PC-9 (cell line): ENCODE results near the gene FCHSD1. TPM values are rescaled to one million over a fixed set of nuclear protein-coding genes. Genes with fewer than 3 reads are reported as not detected.

Source experiments
- BruUV-seq: library from RNA; stranded (reverse); fragments of 400-500 nt; replicated peaks from 2 replicates; lab custom pipeline; 2021; lab: Mats Ljungman, UMichigan
- CTCF ChIA-PET: fragments of 300-600 bp; sonication (Branson Sonifier 250); formaldehyde crosslinking; loops from one replicate; lab custom pipeline; 2022; ENCODE audit warnings: antibody characterized with exemption; lab: Charles Lee
- POLR2A ChIA-PET: fragments of 300-600 bp; sonication (Branson Sonifier 250); formaldehyde crosslinking; loops from one replicate; lab custom pipeline; 2022; ENCODE audit warnings: antibody characterized with exemption; ENCODE audit not compliant: unreplicated experiment; lab: Charles Lee
- DNase-seq, 2 experiments: peaks; one replicate each; pipeline versions ENCODE4 v3.0.0 to v3.0.0-alpha.2; 2015 to 2022; ENCODE audit warnings: mixed read lengths in 1 of 2
- H2AFZ ChIP-seq: fragments of 200-600 bp; sonication (generic); 2 replicates; pipeline ENCODE4 v1.8.1; 2017; ENCODE audit warnings: antibody characterized with exemption
- H3F3A ChIP-seq: fragments of 200-600 bp; sonication (generic); 2 replicates; pipeline ENCODE4 v1.8.1; 2017; ENCODE audit warnings: antibody characterized with exemption, mild to moderate bottlenecking, low read depth; ENCODE audit not compliant: insufficient read depth
- H3K27ac ChIP-seq: fragments of 200-600 bp; sonication (generic); 2 replicates; pipeline ENCODE4 v1.6.1; 2016; ENCODE audit warnings: mixed run types
- H3K27me3 ChIP-seq: fragments of 200-600 bp; sonication (generic); 2 replicates; pipeline ENCODE4 v1.6.1; 2016; ENCODE audit warnings: low read depth, mixed run types; ENCODE audit not compliant: insufficient read depth
- H3K36me3 ChIP-seq: fragments of 200-600 bp; sonication (generic); 2 replicates; pipeline ENCODE4 v1.6.1; 2016; ENCODE audit warnings: low read depth, mixed run types
- H3K4me1 ChIP-seq: fragments of 200-600 bp; sonication (generic); replicated peaks from 2 replicates; pipeline ENCODE4 v1.6.1; 2016; ENCODE audit warnings: mixed run types; ENCODE audit not compliant: insufficient read depth
- H3K4me2 ChIP-seq: fragments of 200-600 bp; sonication (generic); 2 replicates; pipeline ENCODE4 v1.6.1; 2017; ENCODE audit warnings: mixed run types
- H3K4me3 ChIP-seq: fragments of 200-600 bp; sonication (generic); 2 replicates; pipeline ENCODE4 v1.6.1; 2016; ENCODE audit warnings: mixed run types
- H3K79me2 ChIP-seq: fragments of 200-600 bp; sonication (generic); 2 replicates; pipeline ENCODE4 v1.6.1; 2017; ENCODE audit warnings: low read depth, mixed run types
- H3K9me2 ChIP-seq: fragments of 200-600 bp; sonication (generic); 2 replicates; pipeline ENCODE4 v1.8.1; 2017; ENCODE audit warnings: mild to moderate bottlenecking; ENCODE audit not compliant: insufficient read depth
- H3K9me3 ChIP-seq: fragments of 200-600 bp; sonication (generic); 2 replicates; pipeline ENCODE4 v1.8.1; 2016; ENCODE audit warnings: low read depth; ENCODE audit not compliant: insufficient read depth
- H4K20me1 ChIP-seq: fragments of 200-600 bp; sonication (generic); 2 replicates; pipeline ENCODE4 v1.8.1; 2017; ENCODE audit not compliant: insufficient read depth
- CTCF ChIP-seq: fragments of 200-600 bp; sonication (generic); conservative IDR thresholded peaks from 2 replicates; pipeline ENCODE4 v1.6.1; 2017; ENCODE audit warnings: mixed run types, antibody characterized with exemption, mild to moderate bottlenecking, moderate library complexity
- EZH2 ChIP-seq: fragments of 200-600 bp; sonication (generic); IDR thresholded peaks from 2 replicates; pipeline ENCODE4 v1.8.0; 2017; ENCODE audit warnings: antibody characterized with exemption, low read depth
- intact Hi-C: fragments of 100-400 bp; cut with micrococcal nuclease; formaldehyde crosslinking; loops from one replicate; pipeline ENCODE4 v1.10.0; 2022; ENCODE audit not compliant: unreplicated experiment
- total RNA-seq: library from RNA; stranded (reverse); gene quantifications from 2 replicates; pipeline ENCODE4 v1.2.3, GENCODE V29; 2021

FCHSD1 gene
- total RNA-seq, 1 experiment from 2014 or later: 36.4 TPM

- Histone ChIP-seq H3F3A (peaks cover 18% of the 10 kb centered on the region), H3K27me3 (no peaks in the 10 kb centered on the region), H3K4me1 (peaks cover 15% of the 10 kb centered on the region), H3K27ac (no peak overlapping the region), H3K36me3 (no peaks in the 10 kb centered on the region; the same call in 1 of the 2 replicates), H3K79me2 (no peaks in the 10 kb centered on the region), H3K9me3 (no peaks in the 10 kb centered on the region), H3K4me3 (no peak overlapping the region), H3K9me2 (no peaks in the 10 kb centered on the region), H2AFZ (no peak overlapping the region), H3K4me2 (peak overlapping the region; percentile 77; the same call in 1 of the 2 replicates), H4K20me1 (no peaks in the 10 kb centered on the region)
- intact Hi-C loops: no loop called here
- BruUV-seq: no TSS peak
- POLR2A ChIA-PET: no interaction called here
- CTCF ChIA-PET: interaction anchor here (0.7 kb wide), 1 partner anchor 587 kb away, joined by 10 read pairs; no protein-coding TSS in a partner anchor
- no peak for TF ChIP-seq EZH2
- TF ChIP-seq CTCF: no peak
- DNase-seq: no peak
Observed at GRCh38 chr5:141649972-141650371, 1.2 kb downstream of the FCHSD1 start.

GRCh38 chr5:141649056-141649688 is 2.0 kb downstream of the FCHSD1 start:
- Histone ChIP-seq H3K27me3 (no peaks in the 10 kb centered on the region), H3K9me2 (no peaks in the 10 kb centered on the region), H3K4me3 (no peak overlapping the region), H3K27ac (no peak overlapping the region), H2AFZ (no peak overlapping the region), H3K36me3 (no peaks in the 10 kb centered on the region; the same call in 1 of the 2 replicates), H3K4me1 (peaks cover 15% of the 10 kb centered on the region), H4K20me1 (no peaks in the 10 kb centered on the region), H3F3A (peaks cover 18% of the 10 kb centered on the region), H3K79me2 (no peaks in the 10 kb centered on the region), H3K9me3 (no peaks in the 10 kb centered on the region), H3K4me2 (no peak overlapping the region)
- TF ChIP-seq EZH2: no peak
- TF ChIP-seq CTCF: no peak
- DNase-seq: no peak
- POLR2A ChIA-PET: no interaction called here
- CTCF ChIA-PET: interaction anchor here (0.7 kb wide), 1 partner anchor 586 kb away, joined by 10 read pairs; no protein-coding TSS in a partner anchor
- no TSS peak for BruUV-seq
- intact Hi-C loops: no loop called here

GRCh38 chr5:141647851-141648250 is 3.4 kb downstream of the FCHSD1 start:
- Histone ChIP-seq H3K9me3 (no peaks in the 10 kb centered on the region), H2AFZ (no peak overlapping the region), H3K27ac (no peak overlapping the region), H3K27me3 (no peaks in the 10 kb centered on the region), H3K36me3 (no peaks in the 10 kb centered on the region; the same call in 1 of the 2 replicates), H3K4me1 (peaks cover 15% of the 10 kb centered on the region), H4K20me1 (no peaks in the 10 kb centered on the region), H3K9me2 (no peaks in the 10 kb centered on the region), H3K79me2 (no peaks in the 10 kb centered on the region), H3K4me3 (no peak overlapping the region), H3K4me2 (no peak overlapping the region), H3F3A (peaks cover 10% of the 10 kb centered on the region; the same call in 1 of the 2 replicates)
- POLR2A ChIA-PET: no interaction called here
- no peak for TF ChIP-seq CTCF
- CTCF ChIA-PET: no interaction called here
- BruUV-seq: no TSS peak
- no peak for DNase-seq
- intact Hi-C loops: no loop called here
